MM.1S (cell line): ENCODE measurements around the gene DVL1.

Experiments used
- EZH2phosphoT487 ChIP-seq: fragments of 300-600 bp; sonication (generic); IDR thresholded peaks from 2 replicates; pipeline ENCODE4 v1.6.1; 2018; ENCODE audit warnings: antibody characterized with exemption, low read length
- TF ChIP-seq, protein P1 (sequence below): fragments of 300-600 bp; sonication (generic); IDR thresholded peaks from 2 replicates; pipeline ENCODE4 v1.5.1; 2016; ENCODE audit warnings: antibody characterized with exemption, low read length, mixed read lengths

GRCh38 chr1:1300352-1300739 is 48.9 kb downstream of the DVL1 start:
- TF ChIP-seq, protein P1, sequence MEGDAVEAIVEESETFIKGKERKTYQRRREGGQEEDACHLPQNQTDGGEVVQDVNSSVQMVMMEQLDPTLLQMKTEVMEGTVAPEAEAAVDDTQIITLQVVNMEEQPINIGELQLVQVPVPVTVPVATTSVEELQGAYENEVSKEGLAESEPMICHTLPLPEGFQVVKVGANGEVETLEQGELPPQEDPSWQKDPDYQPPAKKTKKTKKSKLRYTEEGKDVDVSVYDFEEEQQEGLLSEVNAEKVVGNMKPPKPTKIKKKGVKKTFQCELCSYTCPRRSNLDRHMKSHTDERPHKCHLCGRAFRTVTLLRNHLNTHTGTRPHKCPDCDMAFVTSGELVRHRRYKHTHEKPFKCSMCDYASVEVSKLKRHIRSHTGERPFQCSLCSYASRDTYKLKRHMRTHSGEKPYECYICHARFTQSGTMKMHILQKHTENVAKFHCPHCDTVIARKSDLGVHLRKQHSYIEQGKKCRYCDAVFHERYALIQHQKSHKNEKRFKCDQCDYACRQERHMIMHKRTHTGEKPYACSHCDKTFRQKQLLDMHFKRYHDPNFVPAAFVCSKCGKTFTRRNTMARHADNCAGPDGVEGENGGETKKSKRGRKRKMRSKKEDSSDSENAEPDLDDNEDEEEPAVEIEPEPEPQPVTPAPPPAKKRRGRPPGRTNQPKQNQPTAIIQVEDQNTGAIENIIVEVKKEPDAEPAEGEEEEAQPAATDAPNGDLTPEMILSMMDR = no peak
- TF ChIP-seq EZH2phosphoT487 = no peak
